ENCODE results near the gene PCYT2. TPM values are rescaled to one million over a fixed set of nuclear protein-coding genes. Genes with fewer than 3 reads are reported as not detected.

PCYT2 gene
- total RNA-seq, 1 donor from 2014 or later, result 6.8 TPM

DNA sequence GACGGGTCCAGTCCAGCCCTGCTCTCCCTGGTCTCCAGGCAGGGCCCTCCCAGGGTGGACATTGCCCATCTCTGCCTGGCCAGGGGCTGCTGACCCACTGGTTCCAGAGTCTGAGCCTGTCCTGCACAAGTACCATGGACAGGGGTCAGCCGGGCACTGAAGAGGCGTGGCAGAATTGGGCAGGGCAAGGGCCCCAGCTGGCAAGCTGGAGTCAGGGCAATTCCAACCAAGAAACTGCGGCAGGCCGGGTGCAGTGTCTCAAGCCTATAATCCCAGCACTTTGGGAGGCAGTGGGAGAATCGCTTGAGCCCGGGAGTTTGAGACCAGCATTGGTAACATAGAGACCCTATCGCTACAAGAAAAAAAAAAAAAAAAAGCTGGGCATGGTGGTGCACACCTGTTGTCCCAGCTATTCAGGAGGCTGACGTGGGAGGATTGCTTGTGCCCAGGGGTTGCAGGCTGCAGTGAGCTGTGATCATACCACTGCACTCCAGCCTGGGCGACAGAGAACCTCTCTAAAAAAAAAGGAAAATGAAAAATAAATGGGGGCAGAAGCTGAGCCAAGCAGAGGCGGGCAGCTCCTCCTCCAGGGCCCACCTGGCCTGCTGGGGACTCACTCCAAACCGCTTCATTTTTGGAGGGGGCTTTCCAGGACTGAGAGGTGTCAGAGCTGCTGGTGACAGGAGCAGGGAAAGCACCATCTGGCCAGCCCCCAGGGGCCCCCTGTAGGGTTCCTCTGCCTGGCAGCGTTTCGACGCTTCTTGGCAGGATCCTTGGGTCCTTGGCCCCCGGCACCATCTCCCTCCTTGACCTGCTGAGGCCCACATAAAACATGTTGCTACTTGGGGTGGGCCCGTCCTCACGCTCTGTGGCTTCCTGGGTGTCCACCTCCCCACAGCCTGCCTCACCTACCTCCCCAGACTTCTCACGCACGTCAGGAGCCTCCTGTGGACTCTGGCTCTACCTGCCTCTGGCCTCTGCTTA lies 19.2 kb upstream of the PCYT2 start:
- Mint-ChIP-seq H3K27me3 (ENCODE audit: insufficient read depth, low read depth) (peaks cover 2% of the 10 kb centered on the region), H3K9me3 (no peaks in the 10 kb centered on the region), H3K27ac (no peak overlapping the region), H3K4me1 (peaks cover 9% of the 10 kb centered on the region), H3K4me3 (peak overlapping the region; percentile 69), H3K36me3 (peaks cover 2% of the 10 kb centered on the region)
- H3K9me3 ChIP-seq (ENCODE audit: low read depth), result no peaks in the 10 kb centered on the region
- DNase-seq (ENCODE audit: low spot score), result peak; percentile 33
- H2AFZ ChIP-seq (replicated peaks), result no peak overlapping the region
- peaks cover 18% of the 10 kb centered on the region for H3K79me2 ChIP-seq (ENCODE audit: low read depth)
- peaks cover 8% of the 10 kb centered on the region for H3K4me1 ChIP-seq
- H3K9ac ChIP-seq, result no peak overlapping the region
- peaks cover 29% of the 10 kb centered on the region for H4K20me1 ChIP-seq (ENCODE audit: low read depth)
- H3K4me3 ChIP-seq, result no peak overlapping the region
- H3K36me3 ChIP-seq, result no peaks in the 10 kb centered on the region
- no peak for TF ChIP-seq EZH2 (IDR thresholded peaks at IDR 0.05)
- TF ChIP-seq CTCF (IDR thresholded peaks at IDR 0.05), result no peak
- no peak for TF ChIP-seq EZH2phosphoT487 (IDR thresholded peaks at IDR 0.05)
- peaks cover 21% of the 10 kb centered on the region for H3F3A ChIP-seq (ENCODE audit: low read depth)
- no peak overlapping the region for H3K27ac ChIP-seq
- H3K27me3 ChIP-seq, result peaks cover 17% of the 10 kb centered on the region
- no peak overlapping the region for H3K4me2 ChIP-seq

- DNase-seq (ENCODE audit: low spot score), result no peak
- Histone ChIP-seq H3K4me1 (peaks cover 17% of the 10 kb centered on the region), H3F3A (ENCODE audit: low read depth) (peaks cover 29% of the 10 kb centered on the region), H3K36me3 (no peaks in the 10 kb centered on the region), H3K79me2 (ENCODE audit: low read depth) (peaks cover 27% of the 10 kb centered on the region), H2AFZ (replicated peaks) (no peak overlapping the region), H3K9ac (no peak overlapping the region), H4K20me1 (ENCODE audit: low read depth) (peaks cover 38% of the 10 kb centered on the region), H3K27ac (no peak overlapping the region), H3K27me3 (peaks cover 17% of the 10 kb centered on the region), H3K9me3 (ENCODE audit: low read depth) (no peaks in the 10 kb centered on the region), H3K4me3 (no peak overlapping the region), H3K4me2 (peak overlapping the region; percentile 81)
- Mint-ChIP-seq H3K4me1 (peaks cover 13% of the 10 kb centered on the region), H3K27ac (no peak overlapping the region), H3K4me3 (peak overlapping the region; percentile 81), H3K9me3 (no peaks in the 10 kb centered on the region), H3K36me3 (no peaks in the 10 kb centered on the region), H3K27me3 (ENCODE audit: insufficient read depth, low read depth) (peaks cover 2% of the 10 kb centered on the region)
- no peak for TF ChIP-seq EZH2 (IDR thresholded peaks at IDR 0.05)
- no peak for TF ChIP-seq EZH2phosphoT487 (IDR thresholded peaks at IDR 0.05)
- no peak for TF ChIP-seq CTCF (IDR thresholded peaks at IDR 0.05)
These were observed 18.3 kb upstream of the PCYT2 start for GRCh38 chr17:81929253-81930141.

DNA sequence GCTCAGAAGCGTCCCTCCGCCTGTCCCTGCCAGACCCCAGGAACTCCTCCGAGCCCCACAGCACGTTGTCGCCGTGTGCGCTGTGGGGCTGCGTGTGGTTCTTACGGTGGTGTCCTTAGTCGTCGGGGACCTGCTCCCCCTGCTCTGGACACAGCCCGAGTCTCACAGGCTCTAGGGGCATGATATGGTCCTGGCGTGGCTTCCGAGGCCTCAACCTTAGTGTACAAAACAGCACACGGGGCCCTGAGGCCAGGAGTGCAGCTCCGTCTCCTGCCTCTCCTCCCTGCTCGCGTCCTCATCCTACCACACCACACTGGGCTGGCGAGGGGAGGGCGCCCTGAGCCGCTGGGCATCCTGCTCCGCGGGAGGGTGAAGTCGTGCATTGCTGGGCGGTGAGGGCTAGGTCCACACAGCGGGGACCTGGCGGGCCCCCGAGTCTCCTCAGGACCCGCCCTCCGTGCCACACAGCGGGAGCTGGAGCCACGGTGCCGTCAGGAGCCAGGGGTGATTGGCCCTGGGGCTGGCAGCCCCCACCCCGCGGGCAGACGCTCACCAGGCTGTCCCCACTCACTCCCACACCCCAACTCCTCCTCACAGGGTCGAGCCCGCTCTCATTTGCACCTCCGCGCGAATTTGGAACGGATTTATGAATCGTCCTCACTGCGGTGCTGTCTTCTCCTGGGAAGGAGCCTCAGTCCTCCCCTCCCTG lies 17.5 kb upstream of the PCYT2 start:
- peaks cover 37% of the 10 kb centered on the region for H3F3A ChIP-seq (ENCODE audit: low read depth)
- H3K36me3 ChIP-seq, result no peaks in the 10 kb centered on the region
- H4K20me1 ChIP-seq (ENCODE audit: low read depth), result peaks cover 46% of the 10 kb centered on the region
- no peak for DNase-seq (ENCODE audit: low spot score)
- Mint-ChIP-seq H3K4me3 (peak overlapping the region; percentile 81), H3K36me3 (no peaks in the 10 kb centered on the region), H3K4me1 (peaks cover 18% of the 10 kb centered on the region), H3K27me3 (ENCODE audit: insufficient read depth, low read depth) (peaks cover 2% of the 10 kb centered on the region), H3K27ac (no peak overlapping the region), H3K9me3 (no peaks in the 10 kb centered on the region)
- no peak overlapping the region for H3K27ac ChIP-seq
- H2AFZ ChIP-seq (replicated peaks), result no peak overlapping the region
- peaks cover 17% of the 10 kb centered on the region for H3K27me3 ChIP-seq
- H3K4me3 ChIP-seq, result peak overlapping the region; percentile 56
- peaks cover 35% of the 10 kb centered on the region for H3K79me2 ChIP-seq (ENCODE audit: low read depth)
- H3K9me3 ChIP-seq (ENCODE audit: low read depth), result no peaks in the 10 kb centered on the region
- TF ChIP-seq EZH2 (IDR thresholded peaks at IDR 0.05) (no peak), CTCF (IDR thresholded peaks at IDR 0.05) (no peak), EZH2phosphoT487 (IDR thresholded peaks at IDR 0.05) (no peak)
- peak overlapping the region; percentile 81 for H3K4me2 ChIP-seq
- no peak overlapping the region for H3K9ac ChIP-seq
- peaks cover 23% of the 10 kb centered on the region for H3K4me1 ChIP-seq

All from neural progenitor cell (in vitro differentiated cells).